Stimulated activated CD8-positive, alpha-beta memory T cell treated with anti-CD3 and anti-CD28 coated beads, Interleukin-15, amount 100 ng/mL, for 1 hour (primary cell): ENCODE data around the gene DOCK3.

Experiments
- DNase-seq: peaks from one replicate; pipeline ENCODE4 v3.0.0-alpha.2; 2020; ENCODE audit warnings: low read depth

Gene DOCK3

DNA sequence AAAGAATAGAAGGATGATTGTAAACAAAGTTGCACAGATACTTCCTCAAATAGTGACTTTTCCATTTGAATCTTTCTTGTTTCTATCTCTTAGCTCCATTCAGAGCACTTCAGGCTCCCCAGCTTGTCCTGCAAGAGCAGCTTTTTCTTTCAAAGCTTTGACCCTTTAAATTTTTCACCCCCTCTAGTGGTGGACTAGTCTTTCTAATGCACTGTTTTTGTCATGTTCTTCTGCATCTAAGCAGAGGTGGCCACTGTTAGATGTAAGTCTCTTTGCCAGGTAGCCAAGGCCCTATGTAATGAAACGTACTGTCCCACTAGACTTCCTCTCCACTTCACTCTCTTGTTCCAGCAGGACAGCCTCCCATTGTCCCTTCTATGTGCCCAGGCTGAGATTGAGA is 636.3 kb downstream of the DOCK3 start:
- no peak for DNase-seq

DNA sequence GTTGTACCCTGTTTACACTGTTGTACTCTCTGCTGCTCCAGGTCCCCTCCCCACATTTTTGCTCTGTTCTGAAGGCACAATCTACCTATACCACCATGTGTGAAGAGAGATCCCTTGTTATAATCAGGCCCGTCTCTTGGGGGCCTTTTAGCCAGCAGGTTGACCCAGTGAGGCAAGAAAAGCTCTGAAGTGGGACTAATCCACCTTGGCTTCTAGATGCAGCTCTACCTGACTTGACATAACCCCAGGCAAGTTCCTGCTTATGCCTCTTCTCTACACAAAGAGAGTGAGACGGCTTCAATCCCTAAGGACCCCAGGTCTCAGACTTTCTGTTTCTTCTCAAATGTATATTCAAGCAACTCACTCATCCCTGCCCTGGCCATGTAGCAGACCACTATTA is 653.5 kb downstream of the DOCK3 start:
- no peak for DNase-seq

DNA sequence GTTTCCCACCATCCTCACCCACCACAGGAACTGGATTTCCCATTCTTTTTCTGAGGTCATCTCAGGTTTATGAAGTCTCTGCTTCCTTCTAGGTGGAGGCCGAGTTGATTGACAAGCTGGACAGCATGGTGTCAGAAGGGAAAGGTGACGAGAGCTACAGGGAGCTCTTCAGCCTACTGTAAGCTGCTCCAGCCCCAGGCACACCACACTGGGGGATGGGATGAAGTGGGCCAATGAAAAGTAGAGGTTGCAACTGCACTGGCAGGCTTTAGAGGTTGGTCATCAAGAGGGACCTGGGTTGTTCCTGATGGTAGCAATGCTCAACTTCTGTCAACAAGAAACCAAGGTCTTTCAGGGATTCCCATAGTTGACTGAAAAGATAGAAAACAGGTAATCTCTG is 655.3 kb downstream of the DOCK3 start:
- no peak for DNase-seq

DNA sequence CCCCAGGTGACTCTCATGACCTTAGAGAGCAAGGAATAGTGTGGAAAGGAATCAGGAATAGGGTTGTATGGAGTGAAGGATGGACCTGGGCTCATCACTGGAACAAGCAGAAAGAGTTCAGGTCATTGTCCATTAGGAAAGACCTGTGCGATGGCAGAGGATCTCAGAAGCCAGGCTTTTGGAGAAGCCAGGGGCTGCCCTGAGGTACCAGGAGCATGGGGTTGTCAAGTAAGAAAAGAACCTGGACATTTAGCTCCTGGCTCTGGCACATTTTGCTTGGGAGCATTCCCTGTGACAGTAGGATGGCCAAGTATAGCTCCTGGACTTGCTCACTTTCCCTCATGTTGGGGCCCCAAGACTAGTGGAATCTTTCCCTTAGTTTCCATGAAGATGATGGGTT is 657.4 kb downstream of the DOCK3 start:
- no peak for DNase-seq

DNA sequence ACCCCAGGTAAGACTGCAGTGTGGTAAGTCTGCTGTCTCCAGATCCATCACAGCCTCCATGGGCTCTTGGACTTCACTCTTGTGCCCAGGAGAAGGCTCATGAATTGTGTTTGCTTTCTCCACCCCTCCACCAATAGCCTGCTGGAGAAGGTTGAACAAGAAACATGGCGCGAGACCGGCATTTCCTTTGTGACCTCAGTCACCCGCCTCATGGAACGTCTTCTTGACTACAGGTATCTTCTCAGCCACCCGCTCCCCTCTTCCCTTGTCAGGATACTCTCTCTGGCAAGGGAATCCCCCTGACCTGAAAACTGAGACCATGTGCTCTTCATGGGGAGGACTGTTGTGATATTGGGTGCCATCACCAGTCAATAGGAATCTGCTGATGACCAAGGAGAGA is 658.3 kb downstream of the DOCK3 start:
- DNase-seq, result no peak

DNA sequence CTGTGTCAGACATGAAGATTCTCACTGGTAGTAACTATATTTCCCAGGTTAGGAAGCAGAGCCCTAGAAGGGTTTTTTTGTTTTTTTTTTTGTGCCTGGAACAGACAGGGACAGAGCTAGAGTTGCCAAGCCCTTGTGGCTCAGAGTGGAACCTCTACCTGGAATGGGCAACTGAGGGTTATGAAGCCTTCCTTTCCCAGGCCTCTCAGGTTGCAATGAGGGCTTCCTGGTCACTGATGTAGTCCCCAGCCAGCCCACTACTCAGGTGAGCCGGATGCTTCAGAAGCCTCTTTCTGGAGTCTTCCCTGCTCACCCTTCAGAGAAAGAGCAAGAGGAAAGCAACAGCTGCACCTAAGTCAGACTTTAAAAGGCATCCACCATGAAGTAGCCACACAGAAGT is 661.5 kb downstream of the DOCK3 start:
- DNase-seq, result no peak

DNA sequence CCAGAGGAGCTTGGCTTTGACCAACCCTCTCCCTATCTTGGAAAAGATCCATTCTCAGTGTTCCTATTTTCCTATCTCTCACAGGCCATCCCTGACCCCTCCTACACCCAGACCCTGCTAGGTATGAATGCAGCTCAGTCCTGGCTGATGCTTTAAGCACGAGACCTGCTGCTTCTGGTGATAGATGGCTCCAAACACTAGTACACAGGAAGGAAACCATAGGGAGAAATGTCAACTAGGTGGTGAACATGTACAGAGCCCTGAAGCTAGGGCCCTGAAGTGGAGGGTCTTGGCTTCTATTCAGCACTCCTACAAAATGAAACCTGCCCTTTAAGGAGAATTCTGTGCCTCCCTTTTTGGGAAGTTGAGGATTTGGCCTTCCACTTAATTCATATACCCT is 662.9 kb downstream of the DOCK3 start:
- DNase-seq, result no peak

DNA sequence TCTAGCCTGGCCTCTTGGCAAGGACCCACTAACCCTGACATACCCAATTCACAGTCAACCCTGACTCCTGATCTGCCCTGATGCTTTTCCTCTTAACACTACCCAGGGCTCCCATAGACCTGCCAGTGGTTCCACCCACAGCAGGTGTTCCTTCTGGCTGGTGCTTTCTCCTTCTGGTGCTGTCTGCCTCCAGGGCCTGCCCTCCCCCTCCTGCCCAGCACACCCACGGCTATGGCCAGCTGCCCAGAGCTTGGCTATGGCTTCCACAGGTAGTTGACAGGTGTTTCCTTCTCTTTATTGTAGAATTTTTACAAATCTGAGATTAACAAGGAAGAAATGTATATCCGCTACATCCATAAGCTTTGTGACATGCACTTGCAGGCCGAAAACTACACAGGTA is 663.9 kb downstream of the DOCK3 start:
- no peak for DNase-seq

DNA sequence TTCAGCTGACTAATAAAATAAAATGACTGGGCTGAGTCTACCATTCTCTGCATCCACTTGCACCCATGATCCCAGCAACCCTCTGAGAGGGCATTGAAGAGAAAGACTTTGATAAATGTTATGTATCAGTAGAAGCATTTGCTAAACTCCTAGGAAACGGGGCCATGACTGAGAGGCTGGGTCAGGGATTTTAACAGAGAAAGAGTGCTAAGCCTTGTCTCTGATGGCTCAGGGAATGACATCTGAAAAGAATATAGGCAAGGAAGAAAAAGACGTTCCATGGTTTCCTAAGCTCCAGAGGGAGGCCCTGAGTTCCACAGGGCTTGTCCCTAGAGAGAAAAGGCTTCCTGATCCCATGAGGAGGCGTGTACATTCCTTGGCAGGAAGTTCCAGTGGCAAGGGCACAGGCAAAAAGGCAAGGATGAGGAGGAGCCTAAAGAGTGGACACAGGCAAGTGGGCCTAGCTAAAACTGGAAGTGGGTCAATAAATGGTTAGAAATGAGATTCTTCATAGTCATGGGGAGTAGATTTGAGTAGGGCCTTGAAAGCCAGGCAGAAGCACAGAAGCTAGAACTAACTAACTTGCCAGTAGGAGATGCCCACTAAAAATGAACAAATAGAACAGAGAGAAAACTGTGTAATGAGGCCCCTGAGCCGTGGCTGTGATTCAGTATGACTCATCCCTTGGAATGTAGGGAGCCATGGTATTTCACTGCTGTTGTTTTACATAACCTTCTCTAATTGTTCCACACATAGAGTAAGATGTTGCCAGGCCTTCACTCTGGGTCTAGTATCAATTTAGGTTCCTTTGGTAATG is 665.5 kb downstream of the DOCK3 start:
- DNase-seq, result no peak

DNA sequence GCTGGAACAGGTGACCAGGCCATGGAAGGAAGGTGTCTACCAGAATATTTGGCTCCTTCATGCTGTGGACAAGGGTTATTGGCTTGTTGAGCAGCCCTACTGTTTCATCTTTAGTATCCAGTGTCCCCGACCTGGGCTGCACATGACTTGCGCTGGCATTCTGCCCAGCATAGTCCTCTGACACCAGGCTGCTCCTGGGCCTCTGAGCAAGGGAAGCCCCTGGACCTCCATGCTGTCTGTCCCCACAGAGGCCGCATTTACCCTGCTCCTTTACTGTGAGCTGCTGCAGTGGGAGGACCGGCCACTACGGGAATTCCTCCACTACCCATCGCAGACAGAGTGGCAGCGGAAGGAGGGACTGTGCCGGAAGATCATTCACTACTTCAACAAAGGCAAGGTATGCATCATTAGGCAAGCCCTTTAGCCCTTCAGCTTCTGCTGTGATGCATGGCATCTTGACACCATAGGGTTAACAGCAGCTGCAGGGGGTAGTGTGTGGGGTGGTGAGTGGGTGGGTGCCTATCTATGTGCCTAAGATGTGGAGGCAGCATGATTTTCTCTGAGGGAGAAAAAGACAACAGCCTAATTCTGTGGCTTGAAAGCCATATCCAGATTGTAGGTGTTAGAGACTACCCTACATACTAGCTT is 666.4 kb downstream of the DOCK3 start:
- no peak for DNase-seq

DNA sequence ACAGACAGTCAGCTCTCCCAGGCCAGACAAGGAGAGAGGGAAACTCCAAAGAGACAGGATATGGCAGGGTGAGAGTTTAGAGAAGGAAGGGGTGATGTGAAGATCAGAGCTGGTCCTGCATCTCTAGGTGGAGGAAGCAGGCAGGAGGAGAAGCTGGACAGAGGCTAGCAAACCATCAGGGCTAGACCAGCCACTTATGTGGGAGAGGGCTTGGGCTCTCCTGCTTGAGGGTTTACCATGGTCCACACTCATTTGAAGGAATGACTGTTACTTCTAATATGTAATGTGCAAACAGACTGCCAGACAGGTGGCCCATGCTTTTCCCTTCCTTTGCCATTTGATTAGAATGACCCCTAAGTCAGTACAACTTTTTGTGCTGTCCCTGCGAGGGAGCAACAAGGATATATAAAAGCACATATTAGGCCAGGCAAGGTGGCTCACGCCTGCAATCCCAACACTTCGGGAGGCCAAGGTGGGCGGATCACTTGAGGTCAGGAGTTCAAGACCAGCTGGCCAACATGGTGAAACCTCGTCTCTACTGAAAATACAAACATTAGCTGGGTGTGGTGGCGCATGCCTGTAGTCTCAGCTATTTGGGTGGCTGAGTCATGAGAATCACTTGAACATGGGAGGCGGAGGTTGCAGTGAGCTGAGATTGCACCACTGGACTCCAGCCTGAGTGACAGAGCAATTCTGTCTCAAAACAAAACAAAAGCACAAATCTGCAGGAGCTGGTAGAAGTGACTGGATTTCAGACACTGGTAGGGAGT is 669.4 kb downstream of the DOCK3 start:
- no peak for DNase-seq

DNA sequence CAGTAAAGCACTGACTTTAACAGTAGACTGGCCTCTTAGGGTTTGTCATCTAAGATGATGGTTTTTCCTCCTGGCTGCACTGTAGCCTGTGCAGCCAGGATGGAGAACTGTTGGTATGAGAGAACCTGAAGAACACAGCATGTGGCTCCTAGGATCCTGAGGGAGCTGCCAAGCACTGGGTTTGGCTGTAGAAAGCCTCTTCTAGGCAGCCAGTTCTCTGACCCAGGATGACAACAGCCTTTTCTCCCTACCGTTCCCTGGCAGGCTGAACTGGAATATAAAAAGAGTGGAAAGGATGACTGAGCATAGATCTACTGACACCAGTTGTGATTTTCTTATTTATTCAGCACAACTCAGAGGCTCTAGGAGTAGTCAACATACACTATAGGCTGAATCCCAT is 676.0 kb downstream of the DOCK3 start:
- no peak for DNase-seq

DNA sequence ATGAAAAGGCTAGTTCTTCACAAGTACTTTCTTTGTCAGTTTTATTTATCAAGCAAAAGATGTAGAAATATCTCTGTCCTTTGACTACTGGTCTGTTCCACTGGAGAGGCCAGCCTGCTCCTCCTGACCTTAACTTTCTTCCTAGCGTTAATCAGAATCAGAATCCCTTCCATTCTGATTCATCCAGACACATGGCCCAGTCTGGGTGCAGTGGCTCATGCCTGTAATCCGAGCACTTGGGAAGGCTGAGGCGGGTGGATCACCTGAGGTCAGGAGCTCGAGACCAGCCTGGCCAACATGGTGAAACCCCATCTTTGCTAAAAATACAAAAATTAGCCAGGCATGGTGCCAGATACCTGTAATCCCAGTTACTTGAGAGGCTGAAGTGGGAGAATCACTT is 678.4 kb downstream of the DOCK3 start:
- no peak for DNase-seq

DNA sequence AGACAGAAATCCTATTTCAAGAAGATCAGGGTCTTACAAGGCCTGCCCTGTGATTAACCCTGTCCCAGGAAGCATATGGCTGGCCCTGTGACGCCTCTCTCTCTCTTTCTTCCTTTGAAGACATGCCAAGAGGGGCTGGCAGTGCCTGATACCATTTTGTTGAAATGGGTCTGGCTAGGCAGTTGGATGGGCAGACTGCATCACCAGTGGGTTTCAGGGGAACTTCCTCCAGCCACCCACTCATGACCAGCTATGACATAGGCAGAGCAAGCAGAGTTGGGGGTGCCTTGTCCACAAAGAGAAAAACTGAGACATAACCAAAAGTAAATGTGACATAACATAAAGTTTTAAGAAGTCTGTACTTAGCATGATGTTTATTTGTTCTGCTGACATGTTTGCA is 679.0 kb downstream of the DOCK3 start:
- no peak for DNase-seq

DNA sequence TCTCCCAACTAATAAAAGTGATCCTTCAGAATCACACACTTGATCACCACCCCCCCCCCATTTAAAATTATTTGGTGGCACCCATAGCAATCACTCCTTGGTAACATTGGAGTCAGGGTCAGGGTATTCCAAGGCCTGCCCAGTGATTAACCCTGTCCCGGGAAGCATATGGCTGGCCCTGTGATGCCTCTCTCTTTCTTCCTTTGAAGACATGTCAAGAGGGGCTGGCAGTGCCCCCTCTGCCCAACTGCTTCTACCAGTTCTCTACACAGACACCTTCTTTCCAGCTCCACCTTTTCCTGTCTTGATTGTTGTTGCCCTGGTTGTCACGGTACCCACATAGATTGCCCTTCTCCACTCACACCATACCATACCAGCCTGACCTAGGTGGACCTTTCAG is 679.4 kb downstream of the DOCK3 start:
- no peak for DNase-seq

DNA sequence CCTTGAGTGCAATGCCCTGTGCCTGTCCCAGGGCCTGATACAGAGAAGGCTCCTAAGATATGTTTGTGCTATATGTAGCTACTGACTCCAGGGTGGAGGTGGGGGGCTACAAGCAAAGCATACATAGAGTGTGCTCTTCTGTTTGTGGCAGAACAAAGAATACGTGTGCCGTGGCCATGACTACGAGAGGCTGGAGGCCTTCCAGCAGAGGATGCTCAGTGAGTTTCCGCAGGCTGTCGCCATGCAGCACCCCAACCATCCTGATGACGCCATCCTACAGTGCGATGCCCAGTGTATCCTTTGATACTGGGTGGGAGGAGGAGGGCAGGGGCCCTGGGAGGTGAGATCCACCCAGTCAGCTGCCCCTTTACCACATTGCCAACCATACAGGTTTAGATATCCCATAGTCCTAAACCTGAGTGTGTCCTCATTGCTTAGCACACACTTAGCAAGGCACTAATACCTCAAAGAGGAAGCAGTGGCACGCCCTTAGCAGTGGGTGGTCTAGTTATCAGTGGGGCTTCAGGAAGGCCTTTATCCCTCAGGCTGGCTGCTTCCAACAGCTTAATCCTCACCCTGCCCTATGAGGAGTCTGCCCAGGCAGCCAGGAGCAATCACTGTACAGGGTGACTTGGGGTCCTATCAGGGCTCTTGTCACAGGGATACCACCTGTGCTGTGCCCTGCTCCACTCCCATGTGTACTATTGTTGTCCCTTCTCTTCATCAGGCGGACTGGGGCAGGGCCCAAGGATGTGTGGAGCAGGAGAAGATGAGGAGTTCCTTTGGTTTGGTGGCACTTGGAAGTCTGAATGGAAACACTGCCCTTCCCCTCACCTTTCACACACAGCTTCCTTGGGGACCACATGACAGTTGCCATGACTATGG is 680.2 kb downstream of the DOCK3 start:
- DNase-seq, result no peak

DNA sequence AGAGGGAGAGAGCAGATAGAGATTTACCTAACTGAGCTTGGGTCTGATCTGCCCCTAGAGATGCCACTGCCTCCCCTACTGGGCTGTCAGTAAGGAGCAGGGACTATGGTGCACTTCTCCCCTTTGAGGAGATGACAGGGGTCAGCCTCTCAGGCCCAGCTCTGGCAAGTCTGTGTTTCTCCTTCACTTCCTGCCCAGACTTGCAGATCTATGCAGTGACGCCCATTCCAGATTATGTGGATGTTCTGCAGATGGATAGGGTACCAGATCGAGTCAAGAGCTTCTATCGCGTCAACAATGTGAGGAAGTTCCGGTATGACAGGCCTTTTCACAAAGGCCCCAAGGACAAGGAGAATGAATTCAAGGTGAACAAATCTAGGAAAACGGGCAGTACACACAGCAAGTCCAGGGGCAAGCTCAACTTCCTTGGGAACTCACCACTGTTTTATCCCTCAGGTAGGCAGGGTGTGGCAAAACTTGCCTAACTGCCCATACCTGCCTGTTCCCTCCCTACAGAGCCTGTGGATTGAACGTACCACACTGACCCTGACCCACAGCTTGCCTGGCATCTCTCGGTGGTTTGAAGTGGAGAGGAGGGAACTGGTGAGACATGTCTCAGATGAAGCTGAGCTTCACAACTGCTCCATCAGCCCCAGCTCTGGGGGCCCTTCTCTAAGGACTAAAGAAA is 681.3 kb downstream of the DOCK3 start:
- no peak for DNase-seq

DNA sequence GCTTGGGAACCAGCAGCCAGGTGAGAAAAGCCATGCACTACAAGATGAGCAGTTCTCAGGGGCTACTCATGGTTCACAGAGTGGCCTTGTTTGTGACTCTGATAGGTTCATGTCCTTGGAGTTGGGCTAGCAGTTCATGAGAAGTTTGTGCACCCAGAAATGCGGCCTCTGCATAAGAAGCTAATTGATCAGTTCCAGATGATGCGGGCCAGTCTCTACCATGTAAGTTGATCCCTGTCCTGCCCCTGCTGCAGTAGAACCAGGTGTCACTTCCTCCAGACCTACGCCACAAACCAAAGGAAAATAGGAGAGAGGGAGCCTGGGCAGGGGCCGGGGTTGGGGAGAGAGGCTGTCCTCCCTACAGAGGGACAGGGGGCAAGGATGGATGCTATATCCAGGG is 683.1 kb downstream of the DOCK3 start:
- no peak for DNase-seq

DNA sequence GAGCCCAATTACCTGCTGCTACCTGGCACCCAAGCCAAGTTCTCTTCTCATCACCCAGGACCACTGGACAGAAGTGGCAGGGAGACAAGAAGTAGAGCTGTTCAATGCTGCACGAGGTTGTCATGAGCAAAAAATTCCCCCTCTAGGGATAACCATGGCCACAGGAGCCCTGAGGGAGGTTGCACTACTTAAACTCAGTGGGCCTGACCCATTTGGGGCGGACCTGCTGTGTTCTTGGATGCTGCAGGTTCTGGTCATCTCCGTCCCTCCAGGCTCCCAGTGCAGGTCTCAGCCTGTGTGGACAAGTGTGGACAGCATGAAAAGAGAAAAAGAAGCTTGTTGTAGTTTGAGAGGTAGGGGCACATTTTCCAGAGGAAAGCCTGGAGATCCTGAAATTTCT is 684.3 kb downstream of the DOCK3 start:
- no peak for DNase-seq

DNA sequence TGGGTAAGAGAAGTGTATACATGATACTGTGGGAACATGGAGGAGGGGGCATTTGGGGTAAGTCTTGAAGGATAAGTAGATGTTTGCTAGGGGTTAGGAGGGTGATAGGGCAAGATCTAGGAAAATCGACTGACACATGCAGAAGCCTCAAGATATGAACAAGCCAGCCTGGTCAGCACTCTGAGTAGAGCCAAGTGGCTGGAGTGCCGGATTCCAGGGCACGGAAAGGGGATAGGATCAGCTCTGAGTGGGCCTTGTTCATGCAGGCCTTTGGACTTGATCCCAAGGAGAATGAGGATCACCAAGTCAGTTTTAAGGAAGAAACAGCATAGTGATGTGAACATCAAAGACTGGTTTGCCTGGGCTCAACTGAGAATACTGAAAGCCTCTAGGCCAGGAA is 686.1 kb downstream of the DOCK3 start:
- DNase-seq, result no peak

DNA sequence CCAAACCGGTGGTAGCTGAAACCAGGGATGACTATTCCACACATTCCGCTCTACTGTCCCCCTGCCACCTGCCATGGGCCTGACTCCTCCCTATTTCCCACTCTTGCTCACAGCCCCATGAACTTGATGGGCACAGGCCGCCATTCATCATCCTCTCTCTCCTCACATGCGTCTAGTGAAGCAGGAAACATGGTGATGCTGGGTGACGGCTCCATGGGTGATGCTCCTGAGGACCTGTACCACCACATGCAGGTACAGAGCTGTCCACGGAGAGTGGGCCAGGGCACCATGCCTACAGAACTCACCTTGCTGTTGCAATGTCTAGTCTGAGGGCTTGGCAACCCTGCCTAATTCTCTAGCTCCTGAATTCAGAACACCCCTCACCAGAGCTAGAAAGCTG is 687.0 kb downstream of the DOCK3 start:
- no peak for DNase-seq

DNA sequence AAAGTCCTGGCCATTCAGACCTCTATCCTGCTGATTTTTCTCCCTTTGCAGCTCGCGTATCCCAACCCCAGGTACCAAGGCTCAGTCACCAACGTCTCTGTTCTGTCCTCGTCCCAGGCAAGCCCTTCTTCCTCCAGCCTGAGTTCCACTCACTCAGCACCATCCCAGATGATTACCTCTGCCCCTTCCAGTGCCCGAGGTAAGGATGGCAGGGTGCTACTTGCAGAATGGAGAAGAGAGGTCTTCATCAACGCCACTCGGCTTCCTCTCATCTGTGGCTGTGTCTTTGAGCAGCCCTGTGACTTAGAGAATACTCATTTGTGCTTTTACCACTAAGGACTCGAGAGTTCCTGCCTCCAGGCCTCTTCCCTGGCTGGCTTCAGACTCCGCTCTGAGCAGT is 687.7 kb downstream of the DOCK3 start:
- no peak for DNase-seq
